CD14-positive monocyte (primary cell): ENCODE data around the gene LIPE. TPM values are rescaled to one million over a fixed set of nuclear protein-coding genes. Genes with fewer than 3 reads are reported as not detected.

Source experiments
- DNase-seq, 3 donors: peaks; one replicate each; pipeline ENCODE4 v3.0.0-alpha.2; 2011 to 2022
- H2AFZ ChIP-seq: 2 replicates; pipeline ENCODE4 v1.6.0; 2012; ENCODE audit warnings: mild to moderate bottlenecking, low read depth, low read length, inconsistent platforms; ENCODE audit not compliant: insufficient read depth, poor library complexity, severe bottlenecking
- H3K27ac ChIP-seq, 2 donors: 1 replicate in 1 of 2; 2 replicates in 1 of 2; pipeline ENCODE4 v1.5.1; 2012 to 2013; ENCODE audit warnings: low read length in 2 of 2, control low read depth in 1 of 2, inconsistent platforms in 1 of 2, low read depth in 1 of 2, mild to moderate bottlenecking in 1 of 2
- H3K27me3 ChIP-seq, 2 donors: one replicate each; pipeline versions ENCODE4 v1.6.0 to v1.6.1; 2011 to 2013; ENCODE audit warnings: low read length in 2 of 2; ENCODE audit not compliant: control insufficient read depth in 2 of 2, insufficient read depth in 2 of 2
- H3K36me3 ChIP-seq, 2 donors: replicated peaks in 1 of 2; 1 replicate in 1 of 2; 2 replicates in 1 of 2; pipeline versions ENCODE4 v1.5.1 to v1.6.1; 2012 to 2013; ENCODE audit warnings: low read length in 2 of 2, control low read depth in 1 of 2, inconsistent platforms in 1 of 2, mild to moderate bottlenecking in 1 of 2; ENCODE audit not compliant: insufficient read depth in 2 of 2, control insufficient read depth in 1 of 2
- H3K4me1 ChIP-seq, 2 donors: 1 replicate in 1 of 2; 2 replicates in 1 of 2; pipeline versions ENCODE4 v1.5.1 to v1.6.1; 2012 to 2013; ENCODE audit warnings: low read length in 2 of 2, control low read depth in 1 of 2, inconsistent platforms in 1 of 2, mild to moderate bottlenecking in 1 of 2, moderate library complexity in 1 of 2; ENCODE audit not compliant: insufficient read depth in 2 of 2, control insufficient read depth in 1 of 2
- H3K4me2 ChIP-seq: replicated peaks from 2 replicates; pipeline ENCODE3; 2012; ENCODE audit warnings: low read length, moderate library complexity, mild to moderate bottlenecking; ENCODE audit not compliant: poor library complexity, severe bottlenecking; ENCODE audit errors: extremely low read depth
- H3K4me3 ChIP-seq, 3 experiments: fragments of 200-600 bp in 1 of 3; sonication (generic) in 1 of 3; replicated peaks in 1 of 3; 1 replicate in 2 of 3; 2 replicates in 1 of 3; pipeline ENCODE4 v1.5.1; 2011 to 2013; ENCODE audit warnings: low read length in 3 of 3, mild to moderate bottlenecking in 3 of 3, control low read depth in 2 of 3, low read depth in 2 of 3, inconsistent platforms in 1 of 3, moderate library complexity in 1 of 3
- H3K79me2 ChIP-seq: 2 replicates; pipeline ENCODE4 v1.6.0; 2012; ENCODE audit warnings: mild to moderate bottlenecking, control low read depth, inconsistent platforms, low read length, moderate library complexity; ENCODE audit not compliant: insufficient read depth
- H3K9ac ChIP-seq: 2 replicates; pipeline ENCODE4 v1.6.0; 2017; ENCODE audit warnings: low read length, mild to moderate bottlenecking; ENCODE audit not compliant: insufficient read depth, poor library complexity, severe bottlenecking
- H3K9me3 ChIP-seq, 2 donors: replicated peaks in 1 of 2; 1 replicate in 1 of 2; 2 replicates in 1 of 2; pipeline versions ENCODE4 v1.5.1 to v1.6.1; 2012 to 2013; ENCODE audit warnings: low read length in 2 of 2, control low read depth in 1 of 2; ENCODE audit not compliant: control insufficient read depth in 1 of 2, insufficient read depth in 1 of 2
- H4K20me1 ChIP-seq: 2 replicates; pipeline ENCODE4 v1.6.0; 2012; ENCODE audit warnings: mild to moderate bottlenecking, low read length, control low read depth, moderate library complexity; ENCODE audit not compliant: insufficient read depth
- H3K27ac Mint-ChIP-seq, 7 donors: one replicate each; pipeline ENCODE4 v1.8.0; 2020; ENCODE audit warnings: mild to moderate bottlenecking in 7 of 7, mixed read lengths in 7 of 7, moderate library complexity in 6 of 7, inconsistent platforms in 2 of 7
- H3K27me3 Mint-ChIP-seq, 3 donors: one replicate each; pipeline ENCODE4 v1.8.0; 2021 to 2022; ENCODE audit warnings: low read depth in 3 of 3, mild to moderate bottlenecking in 3 of 3, mixed read lengths in 3 of 3, moderate library complexity in 3 of 3, inconsistent platforms in 1 of 3
- H3K36me3 Mint-ChIP-seq, 2 donors: one replicate each; pipeline ENCODE4 v1.8.0; 2020; ENCODE audit warnings: mixed read lengths in 2 of 2, inconsistent platforms in 1 of 2, mild to moderate bottlenecking in 1 of 2
- H3K4me1 Mint-ChIP-seq: one replicate; pipeline ENCODE4 v1.8.0; 2020; ENCODE audit warnings: mild to moderate bottlenecking, mixed read lengths
- H3K4me3 Mint-ChIP-seq, 2 donors: one replicate each; pipeline ENCODE4 v1.8.0; 2020; ENCODE audit warnings: mild to moderate bottlenecking in 2 of 2, mixed read lengths in 2 of 2, moderate library complexity in 1 of 2
- H3K9me3 Mint-ChIP-seq, 7 donors: one replicate each; pipeline ENCODE4 v1.8.0; 2020 to 2022; ENCODE audit warnings: mixed read lengths in 7 of 7, mild to moderate bottlenecking in 6 of 7, moderate library complexity in 6 of 7, inconsistent platforms in 2 of 7
- CTCF ChIP-seq: fragments of 200-600 bp; IDR thresholded peaks from one replicate; pipeline ENCODE4 v1.8.0; 2022; ENCODE audit warnings: antibody characterized with exemption, mild to moderate bottlenecking
- WGBS: methylation state at CpG from one replicate; pipeline ENCODE4 v1.1.5; 2013; ENCODE audit warnings: missing lambda C conversion rate; ENCODE audit not compliant: insufficient coverage; 5-methylcytosine and 5-hydroxymethylcytosine counted together
- intact Hi-C, 2 donors: fragments of 100-400 bp; cut with micrococcal nuclease; formaldehyde crosslinking; loops; one replicate each; pipeline versions ENCODE4 v1.15.0 to v1.15.1; 2023
- polyA plus RNA-seq, 3 donors: library from polyadenylated mRNA; depleted of rRNA in 1 of 3; unstranded in 2 of 3; stranded (reverse) in 1 of 3; fragments of 300-500 nt in 2 of 3; fragments of >200 nt in 1 of 3; fragmentation: Illumina TruSeq in 2 of 3; gene quantifications; 1 replicate in 2 of 3; 2 replicates in 1 of 3; pipeline ENCODE4 v1.2.3, GENCODE V29; 2012 to 2021

The LIPE gene
- polyA plus RNA-seq, 3 donors: 0.31 TPM; not detected in 2

GRCh38 chr19:42412661-42413076 is 14.5 kb downstream of the LIPE start:
- H3K4me2 ChIP-seq: no peak overlapping the region
- H3K27me3 ChIP-seq: no peaks in the 10 kb centered on the region
- DNase-seq: no peak
- no peak overlapping the region for H3K27ac ChIP-seq
- 94% methylated on average over 2 of the region's 4 CpGs for WGBS
- no peaks in the 10 kb centered on the region for H3K4me1 ChIP-seq
- H3K79me2 ChIP-seq: no peaks in the 10 kb centered on the region
- Mint-ChIP-seq H3K27me3 (peaks cover 0 to 8% (median 2%) of the 10 kb centered on the region in 3 donors), H3K36me3 (peaks cover 3 to 9% of the 10 kb centered on the region in 2 donors), H3K4me1 (no peaks in the 10 kb centered on the region), H3K4me3 (no peak overlapping the region), H3K27ac (no peak overlapping the region), H3K9me3 (peaks cover 0 to 2% (median 0%) of the 10 kb centered on the region in 7 donors)
- no peak overlapping the region for H3K9ac ChIP-seq
- H2AFZ ChIP-seq: no peak overlapping the region
- no peak for TF ChIP-seq CTCF
- no peaks in the 10 kb centered on the region for H3K36me3 ChIP-seq
- no peaks in the 10 kb centered on the region for H3K9me3 ChIP-seq
- intact Hi-C loops: no loop called here
- no peaks in the 10 kb centered on the region for H4K20me1 ChIP-seq
- no peak overlapping the region for H3K4me3 ChIP-seq

DNA sequence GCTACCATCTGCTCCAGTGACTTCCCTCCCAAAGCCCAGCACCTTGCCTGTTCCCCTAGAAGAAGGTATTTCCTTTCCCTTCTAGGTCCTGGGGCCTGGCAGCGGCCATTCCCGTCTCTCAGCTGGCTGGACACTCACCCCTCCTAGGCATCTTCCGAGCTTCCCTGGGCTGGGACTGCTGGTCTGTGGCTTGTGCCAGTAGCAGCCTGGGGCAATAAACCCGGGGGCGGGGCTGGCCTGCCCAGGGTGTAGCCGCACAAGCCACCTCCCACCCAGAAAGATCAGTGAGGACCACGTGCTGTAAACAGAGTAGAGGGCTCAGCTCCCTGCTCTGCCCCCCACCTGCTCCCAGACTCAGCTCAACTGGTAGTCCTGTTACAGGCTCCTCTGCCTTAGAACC is 15.0 kb downstream of the LIPE start:
- WGBS: 92% methylated on average over 7 of the region's 7 CpGs
- H3K4me1 ChIP-seq: no peaks in the 10 kb centered on the region
- no peak overlapping the region for H2AFZ ChIP-seq
- H3K9ac ChIP-seq: no peak overlapping the region
- intact Hi-C loops: no loop called here
- Mint-ChIP-seq H3K4me1 (no peaks in the 10 kb centered on the region), H3K27me3 (peaks cover 0 to 9% (median 2%) of the 10 kb centered on the region in 3 donors), H3K9me3 (peaks cover 0 to 2% (median 0%) of the 10 kb centered on the region in 7 donors), H3K27ac (no peak overlapping the region), H3K4me3 (no peak overlapping the region), H3K36me3 (peaks cover 8 to 9% of the 10 kb centered on the region in 2 donors)
- no peaks in the 10 kb centered on the region for H3K36me3 ChIP-seq
- no peak for DNase-seq
- H3K4me2 ChIP-seq: no peak overlapping the region
- H3K27me3 ChIP-seq: no peaks in the 10 kb centered on the region
- H3K4me3 ChIP-seq: no peak overlapping the region
- H3K9me3 ChIP-seq: no peaks in the 10 kb centered on the region
- H4K20me1 ChIP-seq: no peaks in the 10 kb centered on the region
- no peak overlapping the region for H3K27ac ChIP-seq
- no peak for TF ChIP-seq CTCF
- no peaks in the 10 kb centered on the region for H3K79me2 ChIP-seq
